OCI-M2 (cell line): Measurements from ENCODE around the gene UMAD1.

Experiments
- DNase-seq: peaks from one replicate; lab custom pipeline; 2025; ENCODE audit not compliant: unreplicated experiment; lab: John Stamatoyannopoulos, UW

UMAD1 gene

GRCh38 chr7:7918736-7919448 lies 278.3 kb downstream of the UMAD1 start:
- DNase-seq, result no peak

- DNase-seq, result no peak
Observed at GRCh38 chr7:7919449-7919945, 278.9 kb downstream of the UMAD1 start.

- DNase-seq, result no peak
Observed at GRCh38 chr7:7920056-7920455, 279.5 kb downstream of the UMAD1 start.

- DNase-seq, result no peak
Observed at GRCh38 chr7:7920481-7920880, 279.9 kb downstream of the UMAD1 start.

- DNase-seq, result no peak
Observed at GRCh38 chr7:7921830-7922229, 281.3 kb downstream of the UMAD1 start.

- no peak for DNase-seq
Observed at GRCh38 chr7:7922684-7923385, 282.3 kb downstream of the UMAD1 start.

GRCh38 chr7:7923818-7924217 lies 283.3 kb downstream of the UMAD1 start:
- DNase-seq, result no peak

GRCh38 chr7:7924303-7924702 lies 283.8 kb downstream of the UMAD1 start:
- DNase-seq, result no peak
